ENCODE measurements around the gene ADARB1.

The ADARB1 gene

GRCh38 chr21:45220071-45220481, 145.7 kb downstream of the ADARB1 start:
- Histone ChIP-seq H3K27ac (ENCODE audit: low read depth in 2 of 2, low read length in 2 of 2) (no peak overlapping the region), H3K36me3 (ENCODE audit: control insufficient read depth in 2 of 2, insufficient read depth in 2 of 2, low read length in 2 of 2) (peaks cover 0 to 9% of the 10 kb centered on the region in 2 donors), H3K4me1 (ENCODE audit: control insufficient read depth in 2 of 2, insufficient read depth in 2 of 2, low read length in 2 of 2) (no peaks in the 10 kb centered on the region), H3K27me3 (ENCODE audit: control insufficient read depth in 2 of 2, insufficient read depth in 2 of 2, low read length in 2 of 2) (no peaks in the 10 kb centered on the region), H3K9ac (ENCODE audit: low read depth in 1 of 2, low read length in 2 of 2) (no peak overlapping the region), H3K9me3 (ENCODE audit: control insufficient read depth in 2 of 2, low read length in 2 of 2) (no peaks in the 10 kb centered on the region), H3K4me3 (ENCODE audit: low read length in 2 of 2) (no peak overlapping the region)

- Histone ChIP-seq H3K27ac (ENCODE audit: low read depth in 2 of 2, low read length in 2 of 2) (no peak overlapping the region), H3K9me3 (ENCODE audit: control insufficient read depth in 2 of 2, low read length in 2 of 2) (no peaks in the 10 kb centered on the region), H3K9ac (ENCODE audit: low read depth in 1 of 2, low read length in 2 of 2) (no peak overlapping the region), H3K4me3 (ENCODE audit: low read length in 2 of 2) (no peak overlapping the region), H3K36me3 (ENCODE audit: control insufficient read depth in 2 of 2, insufficient read depth in 2 of 2, low read length in 2 of 2) (peaks cover 0 to 9% of the 10 kb centered on the region in 2 donors), H3K4me1 (ENCODE audit: control insufficient read depth in 2 of 2, insufficient read depth in 2 of 2, low read length in 2 of 2) (no peaks in the 10 kb centered on the region), H3K27me3 (ENCODE audit: control insufficient read depth in 2 of 2, insufficient read depth in 2 of 2, low read length in 2 of 2) (no peaks in the 10 kb centered on the region)
These were observed 146.5 kb downstream of the ADARB1 start for GRCh38 chr21:45220714-45221490.

DNA sequence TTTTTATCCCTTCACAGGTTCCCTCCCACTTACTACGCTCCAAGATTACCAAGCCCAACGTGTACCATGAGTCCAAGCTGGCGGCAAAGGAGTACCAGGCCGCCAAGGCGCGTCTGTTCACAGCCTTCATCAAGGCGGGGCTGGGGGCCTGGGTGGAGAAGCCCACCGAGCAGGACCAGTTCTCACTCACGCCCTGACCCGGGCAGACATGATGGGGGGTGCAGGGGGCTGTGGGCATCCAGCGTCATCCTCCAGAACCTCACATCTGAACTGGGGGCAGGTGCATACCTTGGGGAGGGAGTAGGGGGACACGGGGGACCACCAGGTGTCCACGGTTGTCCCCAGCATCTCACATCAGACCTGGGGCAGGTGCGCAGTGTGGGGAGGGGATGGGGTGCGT, 147.6 kb downstream of the ADARB1 start:
- Histone ChIP-seq H3K4me1 (ENCODE audit: control insufficient read depth in 2 of 2, insufficient read depth in 2 of 2, low read length in 2 of 2) (no peaks in the 10 kb centered on the region), H3K27me3 (ENCODE audit: control insufficient read depth in 2 of 2, insufficient read depth in 2 of 2, low read length in 2 of 2) (no peaks in the 10 kb centered on the region), H3K9ac (ENCODE audit: low read depth in 1 of 2, low read length in 2 of 2) (no peak overlapping the region), H3K9me3 (ENCODE audit: control insufficient read depth in 2 of 2, low read length in 2 of 2) (no peaks in the 10 kb centered on the region), H3K27ac (ENCODE audit: low read depth in 2 of 2, low read length in 2 of 2) (no peak overlapping the region), H3K36me3 (ENCODE audit: control insufficient read depth in 2 of 2, insufficient read depth in 2 of 2, low read length in 2 of 2) (peaks cover 0 to 9% of the 10 kb centered on the region in 2 donors), H3K4me3 (ENCODE audit: low read length in 2 of 2) (no peak overlapping the region)

DNA sequence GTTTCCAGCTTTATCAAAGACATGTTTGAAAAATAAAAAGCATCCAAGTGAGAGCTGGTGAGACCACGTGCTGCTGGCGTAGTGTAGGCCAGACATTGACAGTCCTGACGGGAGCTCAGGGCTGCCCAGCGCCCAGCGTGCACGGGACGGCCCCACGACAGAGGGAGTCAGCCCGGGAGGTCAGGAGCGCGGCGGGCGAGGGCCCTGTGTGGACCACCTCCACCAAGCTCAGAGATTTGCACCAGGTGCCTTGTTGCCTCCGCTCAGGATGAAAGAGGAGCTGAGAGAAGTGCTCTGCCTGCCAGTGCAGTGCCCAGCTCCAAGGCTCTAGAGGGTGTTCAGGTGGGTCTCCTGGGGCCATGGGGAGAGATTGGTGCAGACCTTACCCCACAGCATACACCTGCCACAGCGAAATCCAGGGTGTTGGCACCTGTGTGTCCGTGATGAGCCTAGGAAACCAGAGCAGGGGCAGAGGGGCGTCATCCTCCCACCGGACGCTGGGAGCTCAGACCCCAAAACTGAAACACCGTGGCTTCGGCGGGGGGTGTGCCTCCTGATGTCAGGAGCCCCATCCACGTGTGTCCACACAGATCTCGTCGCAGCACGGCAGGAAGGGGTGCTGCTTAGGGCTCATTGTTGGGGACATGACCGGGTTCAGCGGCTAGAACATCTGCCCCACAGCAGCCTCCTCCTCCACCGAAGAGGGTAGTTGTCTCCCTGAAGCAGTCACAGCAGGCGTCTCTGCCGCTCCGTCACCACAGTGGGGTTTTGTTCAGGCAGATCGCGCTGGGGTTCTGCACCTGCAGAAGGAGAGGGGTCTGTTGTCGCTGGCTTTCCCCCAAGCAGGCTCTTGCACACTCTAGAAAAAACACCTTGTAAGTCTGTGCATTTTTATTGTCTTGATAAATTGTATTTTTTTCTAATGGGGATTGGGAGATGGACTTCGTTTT, 149.1 kb downstream of the ADARB1 start:
- peaks cover 0 to 2% of the 10 kb centered on the region in 2 donors for H3K4me1 ChIP-seq (ENCODE audit: control insufficient read depth in 2 of 2, insufficient read depth in 2 of 2, low read length in 2 of 2)

DNA sequence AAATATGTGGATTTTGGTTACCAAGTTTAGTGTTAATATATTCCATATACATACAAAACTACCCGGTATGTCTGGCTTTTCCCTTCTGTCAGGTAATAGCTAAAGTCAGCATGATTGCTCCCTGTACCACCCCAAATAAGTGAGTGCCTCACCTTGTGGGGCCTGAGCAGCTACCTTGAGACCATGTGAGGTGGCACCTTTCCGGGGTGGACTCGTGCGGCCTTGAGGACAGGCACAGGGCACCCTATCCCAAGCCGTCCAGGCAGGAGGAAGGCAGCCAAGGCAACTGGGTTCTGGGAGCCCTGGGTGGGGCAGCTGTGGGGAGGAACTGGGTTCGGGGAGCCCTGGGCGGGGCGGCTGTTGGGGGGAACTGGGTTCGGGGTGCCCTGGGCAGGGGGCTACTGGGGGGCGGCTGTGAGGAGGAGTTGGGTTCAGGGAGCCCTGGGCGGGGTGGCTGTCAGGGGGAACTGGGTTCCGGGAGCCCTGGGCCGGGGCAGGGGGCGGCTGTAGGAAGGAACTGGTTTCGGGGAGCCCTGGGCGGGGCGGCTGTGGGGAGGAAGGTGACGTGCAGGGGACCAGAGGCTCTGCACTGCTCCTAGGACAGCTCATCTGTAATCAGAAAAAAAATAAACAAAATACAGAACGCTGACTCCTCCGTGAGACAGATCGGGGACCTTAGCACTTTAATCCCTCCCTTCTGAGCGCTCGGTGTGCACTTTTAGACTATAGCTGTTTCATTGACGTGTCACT, 150.0 kb downstream of the ADARB1 start:
- H3K36me3 ChIP-seq (ENCODE audit: control insufficient read depth in 2 of 2, insufficient read depth in 2 of 2, low read length in 2 of 2), result peaks cover 0 to 9% of the 10 kb centered on the region in 2 donors
- H3K27ac ChIP-seq (ENCODE audit: low read depth in 2 of 2, low read length in 2 of 2), result no peak overlapping the region
- peaks cover 0 to 3% of the 10 kb centered on the region in 2 donors for H3K27me3 ChIP-seq (ENCODE audit: control insufficient read depth in 2 of 2, insufficient read depth in 2 of 2, low read length in 2 of 2)
- peak overlapping the region in 1 of 2 donors; percentile 26 for H3K4me3 ChIP-seq (ENCODE audit: low read length in 2 of 2)
- H3K9me3 ChIP-seq (ENCODE audit: control insufficient read depth in 2 of 2, low read length in 2 of 2), result no peaks in the 10 kb centered on the region
- no peak overlapping the region for H3K9ac ChIP-seq (ENCODE audit: low read depth in 1 of 2, low read length in 2 of 2)
- H3K4me1 ChIP-seq (ENCODE audit: control insufficient read depth in 2 of 2, insufficient read depth in 2 of 2, low read length in 2 of 2), result peaks cover 0 to 2% of the 10 kb centered on the region in 2 donors

More for the DNA sequence above, 149.1 kb downstream of the ADARB1 start:
- Histone ChIP-seq H3K9me3 (ENCODE audit: control insufficient read depth in 2 of 2, low read length in 2 of 2) (no peaks in the 10 kb centered on the region), H3K9ac (ENCODE audit: low read depth in 1 of 2, low read length in 2 of 2) (no peak overlapping the region), H3K27ac (ENCODE audit: low read depth in 2 of 2, low read length in 2 of 2) (no peak overlapping the region), H3K36me3 (ENCODE audit: control insufficient read depth in 2 of 2, insufficient read depth in 2 of 2, low read length in 2 of 2) (peaks cover 0 to 9% of the 10 kb centered on the region in 2 donors), H3K27me3 (ENCODE audit: control insufficient read depth in 2 of 2, insufficient read depth in 2 of 2, low read length in 2 of 2) (peaks cover 0 to 3% of the 10 kb centered on the region in 2 donors), H3K4me3 (ENCODE audit: low read length in 2 of 2) (no peak overlapping the region)

DNA sequence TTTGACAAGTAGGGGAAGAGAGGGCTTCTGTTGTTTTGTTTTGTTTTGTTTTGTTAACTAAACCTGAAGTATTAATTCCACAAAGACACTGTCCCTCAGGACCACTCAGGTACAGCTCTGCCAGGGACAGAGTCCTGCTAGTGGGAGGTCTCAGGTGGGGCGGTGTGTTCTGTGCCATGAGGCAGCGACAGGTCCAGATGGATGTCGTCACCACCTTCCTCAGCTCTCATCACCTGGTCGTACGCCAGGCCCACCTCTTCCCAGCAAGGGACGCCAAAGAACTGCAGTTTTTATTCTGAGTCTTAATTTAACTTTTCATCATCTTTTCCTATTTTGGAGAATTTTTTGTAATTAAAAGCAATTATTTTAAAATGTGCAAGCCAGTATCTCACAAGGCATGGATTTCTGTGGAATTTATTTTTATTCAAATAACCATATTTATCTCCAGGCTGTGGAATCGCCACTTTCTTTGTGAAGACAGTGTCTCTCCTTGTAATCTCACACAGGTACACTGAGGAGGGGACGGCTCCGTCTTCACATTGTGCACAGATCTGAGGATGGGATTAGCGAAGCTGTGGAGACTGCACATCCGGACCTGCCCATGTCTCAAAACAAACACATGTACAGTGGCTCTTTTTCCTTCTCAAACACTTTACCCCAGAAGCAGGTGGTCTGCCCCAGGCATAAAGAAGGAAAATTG, 150.8 kb downstream of the ADARB1 start:
- Histone ChIP-seq H3K9me3 (ENCODE audit: control insufficient read depth in 2 of 2, low read length in 2 of 2) (no peaks in the 10 kb centered on the region), H3K9ac (ENCODE audit: low read depth in 1 of 2, low read length in 2 of 2) (no peak overlapping the region), H3K27me3 (ENCODE audit: control insufficient read depth in 2 of 2, insufficient read depth in 2 of 2, low read length in 2 of 2) (peaks cover 0 to 3% of the 10 kb centered on the region in 2 donors), H3K27ac (ENCODE audit: low read depth in 2 of 2, low read length in 2 of 2) (no peak overlapping the region), H3K4me1 (ENCODE audit: control insufficient read depth in 2 of 2, insufficient read depth in 2 of 2, low read length in 2 of 2) (peaks cover 0 to 2% of the 10 kb centered on the region in 2 donors), H3K36me3 (ENCODE audit: control insufficient read depth in 2 of 2, insufficient read depth in 2 of 2, low read length in 2 of 2) (peaks cover 0 to 9% of the 10 kb centered on the region in 2 donors), H3K4me3 (ENCODE audit: low read length in 2 of 2) (peak overlapping the region in 1 of 2 donors; percentile 26)

- H3K9me3 ChIP-seq (ENCODE audit: control insufficient read depth in 2 of 2, low read length in 2 of 2), result no peaks in the 10 kb centered on the region
- H3K27ac ChIP-seq (ENCODE audit: low read depth in 2 of 2, low read length in 2 of 2), result no peak overlapping the region
- peaks cover 0 to 7% of the 10 kb centered on the region in 2 donors for H3K36me3 ChIP-seq (ENCODE audit: control insufficient read depth in 2 of 2, insufficient read depth in 2 of 2, low read length in 2 of 2)
- no peak overlapping the region for H3K4me3 ChIP-seq (ENCODE audit: low read length in 2 of 2)
- H3K4me1 ChIP-seq (ENCODE audit: control insufficient read depth in 2 of 2, insufficient read depth in 2 of 2, low read length in 2 of 2), result peaks cover 0 to 2% of the 10 kb centered on the region in 2 donors
- no peak overlapping the region for H3K9ac ChIP-seq (ENCODE audit: low read depth in 1 of 2, low read length in 2 of 2)
- H3K27me3 ChIP-seq (ENCODE audit: control insufficient read depth in 2 of 2, insufficient read depth in 2 of 2, low read length in 2 of 2), result peaks cover 0 to 3% of the 10 kb centered on the region in 2 donors
These were observed 151.5 kb downstream of the ADARB1 start for GRCh38 chr21:45225741-45226327.

GRCh38 chr21:45226540-45227326, 152.4 kb downstream of the ADARB1 start:
- H3K4me1 ChIP-seq (ENCODE audit: control insufficient read depth in 2 of 2, insufficient read depth in 2 of 2, low read length in 2 of 2), result peaks cover 0 to 2% of the 10 kb centered on the region in 2 donors
- peaks cover 0 to under 1% of the 10 kb centered on the region in 2 donors for H3K36me3 ChIP-seq (ENCODE audit: control insufficient read depth in 2 of 2, insufficient read depth in 2 of 2, low read length in 2 of 2)
- no peaks in the 10 kb centered on the region for H3K9me3 ChIP-seq (ENCODE audit: control insufficient read depth in 2 of 2, low read length in 2 of 2)
- H3K27ac ChIP-seq (ENCODE audit: low read depth in 2 of 2, low read length in 2 of 2), result no peak overlapping the region
- H3K27me3 ChIP-seq (ENCODE audit: control insufficient read depth in 2 of 2, insufficient read depth in 2 of 2, low read length in 2 of 2), result peaks cover 0 to 3% of the 10 kb centered on the region in 2 donors
- H3K9ac ChIP-seq (ENCODE audit: low read depth in 1 of 2, low read length in 2 of 2), result no peak overlapping the region
- no peak overlapping the region for H3K4me3 ChIP-seq (ENCODE audit: low read length in 2 of 2)
